SH-SY5Y (cell line): ENCODE measurements around the gene AXIN1.

Experiments
- GATA2 ChIP-seq: IDR thresholded peaks from 2 replicates; pipeline ENCODE4 v1.6.1; 2011; ENCODE audit warnings: mild to moderate bottlenecking, low read depth, low read length
- GATA3 ChIP-seq: IDR thresholded peaks from 2 replicates; pipeline ENCODE4 v1.6.1; 2011; ENCODE audit warnings: low read depth, mild to moderate bottlenecking, low read length, moderate library complexity

The AXIN1 gene

GRCh38 chr16:354291-354881 lies 1.9 kb upstream of the AXIN1 start:
- TF ChIP-seq GATA2 (no peak), GATA3 (no peak)

- TF ChIP-seq GATA2, result no peak
- TF ChIP-seq GATA3, result no peak
Observed at GRCh38 chr16:353404-354290, 1.1 kb upstream of the AXIN1 start.

- no peak for TF ChIP-seq GATA2
- no peak for TF ChIP-seq GATA3
Observed at GRCh38 chr16:351804-352520, 561 bp downstream of the AXIN1 start.

DNA sequence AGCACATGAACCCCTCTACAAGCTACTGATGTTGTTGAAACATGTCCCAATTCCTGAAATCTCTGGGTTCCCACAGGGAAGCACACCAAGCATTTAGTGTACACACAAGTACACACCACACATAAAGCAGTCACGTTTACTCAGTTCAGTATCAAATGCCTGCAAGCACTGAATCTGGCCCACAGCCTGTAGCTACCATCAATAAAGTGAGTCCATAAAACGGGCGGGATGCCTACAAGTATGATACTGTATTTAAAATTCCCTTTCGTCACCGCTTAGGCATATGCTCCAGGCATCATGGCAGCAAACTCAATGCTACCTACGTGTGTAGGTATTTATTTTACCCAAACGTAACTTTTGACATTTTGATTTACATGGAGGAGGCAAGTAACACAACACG lies 2.3 kb downstream of the AXIN1 start:
- TF ChIP-seq GATA3, result no peak
- no peak for TF ChIP-seq GATA2

GRCh38 chr16:349211-349610 lies 3.3 kb downstream of the AXIN1 start:
- TF ChIP-seq GATA3, result no peak
- TF ChIP-seq GATA2, result no peak

DNA sequence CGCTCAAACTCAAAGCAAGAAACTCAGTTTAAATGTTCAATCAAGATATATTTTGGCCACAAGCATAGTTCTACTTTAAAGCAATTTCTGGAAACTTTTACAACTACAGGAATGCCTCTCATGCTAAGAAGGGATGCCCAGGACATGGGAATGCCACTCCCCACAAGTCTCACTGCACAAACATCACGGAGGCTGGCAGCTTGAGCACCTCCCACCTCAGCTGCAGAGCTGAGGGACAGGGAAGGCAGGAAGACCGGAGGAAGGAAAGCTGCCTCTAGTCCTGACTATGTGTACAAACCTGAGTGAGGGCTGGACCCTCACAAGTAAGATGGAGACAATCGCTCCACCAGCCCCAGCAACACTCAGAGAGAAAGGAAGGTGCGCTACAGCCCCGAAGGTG lies 5.3 kb downstream of the AXIN1 start:
- TF ChIP-seq GATA3 (no peak), GATA2 (no peak)

GRCh38 chr16:346587-346986 lies 5.9 kb downstream of the AXIN1 start:
- TF ChIP-seq GATA2 (no peak), GATA3 (no peak)

DNA sequence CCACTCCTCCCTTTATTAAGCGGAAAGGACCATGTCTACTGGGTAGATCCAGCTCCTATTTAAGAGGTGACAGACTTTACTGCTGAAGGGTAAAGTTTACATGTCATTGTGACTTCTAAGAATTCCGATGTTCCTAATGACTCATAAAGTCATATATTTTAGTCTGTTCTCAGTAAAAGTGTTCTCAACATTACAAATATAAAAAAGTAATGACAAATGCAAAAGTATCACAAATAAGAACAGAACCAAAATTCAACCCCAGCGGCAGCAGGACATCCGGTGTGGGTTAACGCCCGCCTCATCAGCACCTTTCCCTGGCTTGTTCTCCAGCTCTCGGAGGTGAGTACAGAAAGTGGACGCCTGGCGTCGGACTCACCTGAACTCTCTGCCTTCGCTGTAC lies 6.8 kb downstream of the AXIN1 start:
- no peak for TF ChIP-seq GATA3
- TF ChIP-seq GATA2, result no peak

- TF ChIP-seq GATA3, result no peak
- TF ChIP-seq GATA2, result no peak
Observed at GRCh38 chr16:342455-343213, 9.9 kb downstream of the AXIN1 start.

DNA sequence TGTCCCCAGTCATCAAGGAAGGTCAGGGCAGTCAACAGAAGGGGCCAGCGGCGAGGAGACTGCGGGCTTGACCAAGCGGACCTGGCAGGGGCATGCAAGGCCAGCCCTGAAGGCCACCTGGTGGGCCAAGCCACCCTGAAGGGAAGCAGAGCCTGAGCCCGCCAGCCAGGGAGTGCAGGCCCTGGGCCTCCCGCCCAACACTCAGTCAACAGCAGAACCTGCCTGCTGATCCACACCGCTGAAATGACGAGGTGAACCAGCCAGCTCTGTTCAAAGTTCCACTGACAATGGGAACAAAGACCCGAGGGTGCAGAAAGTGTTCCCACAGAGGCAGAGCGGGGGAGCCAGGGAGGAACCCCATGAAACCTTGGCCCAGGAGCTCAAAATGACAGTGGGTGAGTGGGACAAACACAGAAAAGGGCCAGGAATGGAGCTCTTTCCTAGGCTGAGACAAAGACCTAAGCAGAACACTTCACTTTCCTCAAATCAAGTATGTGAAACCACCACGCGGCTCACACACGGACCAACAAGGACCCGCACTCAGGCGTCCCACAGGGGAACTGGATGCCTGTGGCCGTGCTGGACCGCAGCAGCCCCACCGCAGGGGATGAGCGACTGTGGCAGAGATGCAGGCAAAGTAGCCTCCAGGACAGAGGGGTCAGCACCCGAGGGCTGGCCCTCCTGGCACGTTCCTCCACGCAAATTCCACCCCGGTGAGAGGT lies 12.0 kb downstream of the AXIN1 start:
- TF ChIP-seq GATA3, result no peak
- no peak for TF ChIP-seq GATA2

DNA sequence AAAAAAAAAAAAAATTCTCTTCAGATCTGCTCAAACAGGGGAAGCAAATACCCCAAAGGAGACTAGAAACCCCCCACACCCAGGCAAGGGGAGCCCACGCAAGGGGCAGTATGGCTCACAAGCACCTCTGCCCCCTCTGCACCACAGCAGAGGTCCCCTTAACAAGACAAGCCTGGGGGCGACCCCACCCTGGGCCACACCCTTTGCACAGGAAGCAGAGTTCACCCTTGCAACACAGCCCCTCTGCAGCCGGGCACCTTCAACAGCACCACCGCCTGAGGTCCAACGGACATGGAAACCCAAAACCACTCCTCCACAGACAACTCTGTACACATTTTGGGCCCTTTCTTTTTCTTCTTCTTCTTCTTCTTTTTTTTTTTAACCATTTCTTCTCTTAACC lies 12.8 kb downstream of the AXIN1 start:
- TF ChIP-seq GATA3 (no peak), GATA2 (no peak)

DNA sequence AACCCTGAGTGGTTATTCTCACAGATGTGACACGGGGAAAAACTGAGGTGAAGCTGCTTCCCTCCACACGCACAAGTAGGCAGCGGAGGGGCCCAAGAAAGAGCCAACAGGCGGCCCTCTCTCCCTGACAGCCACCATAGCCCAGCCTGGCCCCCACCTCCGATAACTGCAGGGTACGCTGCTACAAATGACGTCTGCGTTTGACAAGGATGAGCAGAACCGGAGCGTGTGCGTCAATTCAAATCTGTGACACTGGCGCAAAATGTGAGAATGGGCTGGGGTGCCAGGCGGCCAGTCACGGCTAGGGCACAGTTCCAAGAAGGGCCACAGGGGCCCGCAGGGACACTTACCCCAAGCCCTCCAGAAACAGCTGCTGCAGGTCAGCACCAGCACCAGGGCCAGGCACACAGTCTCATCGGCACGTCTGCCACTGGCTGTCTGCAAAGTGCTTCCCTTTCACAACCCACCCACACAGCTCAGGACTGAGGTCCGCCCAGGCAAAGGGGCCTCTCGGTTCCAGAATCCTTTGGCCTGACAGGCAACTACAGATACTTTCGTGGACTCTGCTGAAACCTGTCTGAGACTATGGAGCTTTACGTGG lies 14.4 kb downstream of the AXIN1 start:
- TF ChIP-seq GATA2 (no peak), GATA3 (no peak)

- TF ChIP-seq GATA2, result no peak
- TF ChIP-seq GATA3, result no peak
Observed at GRCh38 chr16:337437-337836, 15.1 kb downstream of the AXIN1 start.

DNA sequence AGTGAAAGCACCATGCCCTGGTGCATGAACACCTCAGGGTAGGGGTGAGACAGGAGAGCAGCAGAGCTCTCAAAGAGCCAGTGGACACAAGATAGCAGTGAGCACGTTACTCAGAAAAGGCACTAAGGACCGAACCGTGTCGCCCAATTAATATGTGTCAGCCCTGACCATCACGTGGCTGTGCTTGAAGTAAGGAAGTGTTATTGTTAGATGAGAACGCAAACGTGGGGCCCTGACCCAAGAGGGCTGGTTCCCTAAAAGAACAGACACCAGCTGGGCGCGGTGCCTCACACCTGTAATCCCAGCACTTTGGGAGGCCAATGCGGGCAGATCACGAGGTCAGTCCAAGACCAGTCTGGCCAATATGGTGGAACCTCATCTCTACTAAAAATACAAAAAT lies 16.3 kb downstream of the AXIN1 start:
- TF ChIP-seq GATA3 (no peak), GATA2 (no peak)
